ENCODE data around the gene MYO15B.

MYO15B gene

DNA sequence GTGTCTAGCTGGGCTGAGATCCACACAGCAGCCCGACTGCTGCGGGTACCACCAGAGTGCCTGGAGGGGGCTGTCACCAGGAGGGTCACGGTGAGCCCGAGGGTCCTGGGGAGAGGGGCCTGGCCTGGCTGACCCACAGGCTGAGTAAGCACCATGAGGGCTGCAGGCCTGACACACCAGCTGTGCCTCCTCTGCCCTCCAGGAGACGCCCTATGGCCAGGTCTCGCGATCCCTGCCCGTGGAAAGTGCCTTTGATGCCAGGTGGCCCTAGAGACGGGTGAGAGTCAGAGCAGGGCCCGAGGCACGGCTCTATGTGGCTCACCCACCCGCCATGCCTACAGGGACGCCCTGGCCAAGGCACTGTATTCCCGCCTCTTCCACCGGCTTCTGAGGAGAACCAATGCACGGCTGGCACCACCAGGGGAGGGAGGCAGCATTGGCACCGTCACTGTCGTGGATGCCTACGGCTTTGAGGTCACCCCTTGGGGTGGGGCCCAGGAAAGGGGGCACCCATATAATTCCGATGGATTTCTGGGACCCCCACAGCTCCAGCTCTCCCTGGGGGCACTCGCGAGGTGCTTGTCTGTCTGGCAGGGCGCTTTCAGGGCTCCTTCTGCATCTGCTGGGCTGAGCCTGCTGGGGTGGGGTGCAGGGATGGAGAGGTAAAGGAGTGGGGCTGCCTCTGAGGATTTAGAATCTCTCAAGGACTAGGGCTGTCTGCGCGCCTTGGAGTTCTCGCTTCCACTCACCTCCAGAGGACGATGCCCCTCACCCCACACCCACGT lies 7.1 kb downstream of the MYO15B start:
- Mint-ChIP-seq H3K27ac (no peak overlapping the region), H3K27me3 (ENCODE audit: low read depth, poor library complexity) (peaks cover 9% of the 10 kb centered on the region), H3K4me1 (peaks cover 8% of the 10 kb centered on the region), H3K4me3 (no peak overlapping the region), H3K9me3 (no peaks in the 10 kb centered on the region), H3K36me3 (ENCODE audit: low read depth) (no peaks in the 10 kb centered on the region)
- DNase-seq, result no peak
- TF ChIP-seq, protein P1, sequence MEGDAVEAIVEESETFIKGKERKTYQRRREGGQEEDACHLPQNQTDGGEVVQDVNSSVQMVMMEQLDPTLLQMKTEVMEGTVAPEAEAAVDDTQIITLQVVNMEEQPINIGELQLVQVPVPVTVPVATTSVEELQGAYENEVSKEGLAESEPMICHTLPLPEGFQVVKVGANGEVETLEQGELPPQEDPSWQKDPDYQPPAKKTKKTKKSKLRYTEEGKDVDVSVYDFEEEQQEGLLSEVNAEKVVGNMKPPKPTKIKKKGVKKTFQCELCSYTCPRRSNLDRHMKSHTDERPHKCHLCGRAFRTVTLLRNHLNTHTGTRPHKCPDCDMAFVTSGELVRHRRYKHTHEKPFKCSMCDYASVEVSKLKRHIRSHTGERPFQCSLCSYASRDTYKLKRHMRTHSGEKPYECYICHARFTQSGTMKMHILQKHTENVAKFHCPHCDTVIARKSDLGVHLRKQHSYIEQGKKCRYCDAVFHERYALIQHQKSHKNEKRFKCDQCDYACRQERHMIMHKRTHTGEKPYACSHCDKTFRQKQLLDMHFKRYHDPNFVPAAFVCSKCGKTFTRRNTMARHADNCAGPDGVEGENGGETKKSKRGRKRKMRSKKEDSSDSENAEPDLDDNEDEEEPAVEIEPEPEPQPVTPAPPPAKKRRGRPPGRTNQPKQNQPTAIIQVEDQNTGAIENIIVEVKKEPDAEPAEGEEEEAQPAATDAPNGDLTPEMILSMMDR (IDR thresholded peaks at IDR 0.05), result no peak

GRCh38 chr17:75595284-75595919 lies 7.8 kb downstream of the MYO15B start:
- TF ChIP-seq, protein P1 (IDR thresholded peaks at IDR 0.05), result no peak
- H3K36me3 Mint-ChIP-seq (ENCODE audit: low read depth), result no peaks in the 10 kb centered on the region
- no peak for DNase-seq
- peaks cover 9% of the 10 kb centered on the region for H3K27me3 Mint-ChIP-seq (ENCODE audit: low read depth, poor library complexity)
- H3K4me1 Mint-ChIP-seq, result peaks cover 8% of the 10 kb centered on the region
- no peak overlapping the region for H3K27ac Mint-ChIP-seq
- H3K4me3 Mint-ChIP-seq, result no peak overlapping the region
- no peaks in the 10 kb centered on the region for H3K9me3 Mint-ChIP-seq

DNA sequence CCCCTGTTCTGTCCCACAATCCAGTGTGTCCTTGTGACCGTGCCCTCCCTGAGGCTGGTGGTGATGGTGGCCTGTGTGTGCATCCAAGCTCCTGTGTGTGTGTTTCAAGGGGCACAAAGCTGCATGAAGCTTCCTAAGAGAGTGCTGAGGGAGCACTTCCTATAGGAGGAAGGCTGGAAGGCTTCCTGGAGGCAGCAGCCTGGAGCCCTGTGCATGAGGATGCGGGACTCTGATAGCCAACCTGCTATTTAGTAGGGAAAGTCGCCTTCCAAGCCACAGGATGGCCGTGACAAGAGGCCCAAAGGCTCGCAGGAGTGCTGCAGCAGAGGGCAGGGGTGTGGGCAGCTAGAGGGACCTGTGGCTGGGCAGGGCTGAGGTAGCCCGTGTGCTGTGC lies 8.3 kb downstream of the MYO15B start:
- TF ChIP-seq, protein P1 (IDR thresholded peaks at IDR 0.05), result no peak
- H3K36me3 Mint-ChIP-seq (ENCODE audit: low read depth), result no peaks in the 10 kb centered on the region
- no peak overlapping the region for H3K4me3 Mint-ChIP-seq
- DNase-seq, result no peak
- H3K27me3 Mint-ChIP-seq (ENCODE audit: low read depth, poor library complexity), result peaks cover 11% of the 10 kb centered on the region
- H3K9me3 Mint-ChIP-seq, result no peaks in the 10 kb centered on the region
- peaks cover 5% of the 10 kb centered on the region for H3K4me1 Mint-ChIP-seq
- no peak overlapping the region for H3K27ac Mint-ChIP-seq

- Mint-ChIP-seq H3K4me1 (no peaks in the 10 kb centered on the region), H3K9me3 (no peaks in the 10 kb centered on the region), H3K27ac (no peak overlapping the region), H3K27me3 (ENCODE audit: low read depth, poor library complexity) (peaks cover 11% of the 10 kb centered on the region), H3K36me3 (ENCODE audit: low read depth) (no peaks in the 10 kb centered on the region), H3K4me3 (no peak overlapping the region)
- TF ChIP-seq, protein P1 (IDR thresholded peaks at IDR 0.05), result no peak
- DNase-seq, result no peak
These were observed 8.9 kb downstream of the MYO15B start for GRCh38 chr17:75596320-75597087.

DNA sequence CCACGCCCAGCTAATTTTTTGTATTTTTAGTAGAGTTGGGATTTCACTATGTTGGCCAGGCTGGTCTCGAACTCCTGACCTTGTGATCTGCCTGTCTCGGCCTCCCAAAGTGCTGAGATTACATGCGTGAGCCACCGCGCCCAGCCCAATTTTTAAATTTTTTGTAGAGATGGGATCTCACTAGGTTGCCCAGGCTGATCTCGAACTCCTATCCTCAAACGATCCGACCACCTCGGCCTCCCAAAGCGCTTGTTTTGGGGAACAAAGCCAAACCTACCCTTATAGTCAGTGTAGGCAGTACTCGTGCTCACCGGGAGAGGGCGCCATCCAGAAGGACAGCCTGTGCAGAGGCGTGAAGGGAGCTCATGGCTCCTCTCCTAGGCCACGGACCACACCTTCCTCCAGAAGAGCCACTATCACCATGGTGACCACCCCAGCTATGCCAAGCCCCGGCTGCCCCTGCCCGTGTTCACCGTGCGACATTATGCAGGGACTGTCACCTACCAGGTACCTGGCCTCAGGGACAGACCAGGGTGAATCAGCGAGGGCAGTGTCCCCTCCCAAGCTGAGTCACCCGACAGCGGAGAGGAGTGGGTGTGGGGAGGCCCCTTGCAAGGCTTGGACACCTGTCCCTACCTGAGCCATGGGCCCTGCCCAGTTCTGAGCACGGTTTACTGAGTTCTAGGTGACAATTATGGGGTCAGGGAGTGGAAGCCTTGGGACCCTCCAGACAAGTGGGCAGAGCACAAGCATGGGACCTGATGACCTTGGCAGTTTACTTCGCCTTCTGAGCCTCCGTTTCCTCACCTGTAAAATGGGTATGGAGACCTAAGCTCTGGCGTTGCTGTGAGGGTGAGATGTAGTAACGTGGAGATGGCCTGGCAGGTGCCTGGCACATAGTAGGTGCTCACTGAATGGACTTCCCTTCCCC lies 13.7 kb downstream of the MYO15B start:
- Mint-ChIP-seq H3K4me3 (no peak overlapping the region), H3K27me3 (ENCODE audit: low read depth, poor library complexity) (peaks cover 19% of the 10 kb centered on the region), H3K4me1 (no peaks in the 10 kb centered on the region), H3K9me3 (no peaks in the 10 kb centered on the region), H3K36me3 (ENCODE audit: low read depth) (no peaks in the 10 kb centered on the region), H3K27ac (no peak overlapping the region)
- peak; percentile 76 for DNase-seq
- TF ChIP-seq, protein P1 (IDR thresholded peaks at IDR 0.05), result peak; percentile 73
